ENCODE measurements around the gene LACTB. TPM values are rescaled to one million over a fixed set of nuclear protein-coding genes. Genes with fewer than 3 reads are reported as not detected.

The LACTB gene
- total and polyA plus RNA-seq, 2 experiments from 2014 or later = 26.5 to 31.0 TPM

GRCh38 chr15:63156086-63156710 lies 34.5 kb downstream of the LACTB start:
- DNase-seq (ENCODE audit: low spot score) = no peak
- peaks cover 47% of the 10 kb centered on the region for H3K79me2 ChIP-seq
- TF ChIP-seq CTCF (IDR thresholded peaks at IDR 0.05; ENCODE audit: poor library complexity) = no peak
- TF ChIP-seq EZH2 (IDR thresholded peaks at IDR 0.05; ENCODE audit: borderline replicate concordance) = no peak
- no peak for TF ChIP-seq EZH2phosphoT487 (IDR thresholded peaks at IDR 0.05; ENCODE audit: low read depth, severe bottlenecking, unreplicated experiment)

GRCh38 chr15:63156755-63157117 lies 35.1 kb downstream of the LACTB start:
- under 1% methylated on average over 16 of the region's 16 CpGs for WGBS (ENCODE audit: low lambda C conversion rate, missing lambda C conversion rate)
- H3K9me2 ChIP-seq (replicated peaks; ENCODE audit: insufficient read depth) = no peaks in the 10 kb centered on the region
- H3K4me1 ChIP-seq (ENCODE audit: insufficient read depth) = peaks cover 10% of the 10 kb centered on the region
- DNase-seq (ENCODE audit: low spot score) = peak; percentile 62
- peak overlapping the region; percentile 96 for H3K27ac ChIP-seq
- H3K4me2 ChIP-seq = peak overlapping the region; percentile 82
- H3K79me2 ChIP-seq = peaks cover 47% of the 10 kb centered on the region
- H3K4me3 ChIP-seq = peak overlapping the region; percentile 90
- TF ChIP-seq CTCF (IDR thresholded peaks at IDR 0.05; ENCODE audit: poor library complexity) (no peak), EZH2 (IDR thresholded peaks at IDR 0.05; ENCODE audit: borderline replicate concordance) (no peak), EZH2phosphoT487 (IDR thresholded peaks at IDR 0.05; ENCODE audit: low read depth, severe bottlenecking, unreplicated experiment) (no peak)
- no peaks in the 10 kb centered on the region for H3K27me3 ChIP-seq
- H2AFZ ChIP-seq = peak overlapping the region; percentile 73
- peaks cover 8% of the 10 kb centered on the region for H3K36me3 ChIP-seq (replicated peaks; ENCODE audit: insufficient read depth, low read depth)
- peaks cover 3% of the 10 kb centered on the region for H4K20me1 ChIP-seq (ENCODE audit: insufficient read depth, poor library complexity, severe bottlenecking)
- no peaks in the 10 kb centered on the region for H3K9me3 ChIP-seq (ENCODE audit: low read depth)

More at GRCh38 chr15:63156086-63156710, 34.5 kb downstream of the LACTB start:
- Histone ChIP-seq H2AFZ (peak overlapping the region; percentile 73), H3K36me3 (replicated peaks; ENCODE audit: insufficient read depth, low read depth) (peaks cover 8% of the 10 kb centered on the region), H3K4me2 (peak overlapping the region; percentile 82), H4K20me1 (ENCODE audit: insufficient read depth, poor library complexity, severe bottlenecking) (peaks cover 3% of the 10 kb centered on the region), H3K27me3 (no peaks in the 10 kb centered on the region), H3K27ac (peak overlapping the region; percentile 96), H3K4me3 (peak overlapping the region; percentile 90), H3K9me2 (replicated peaks; ENCODE audit: insufficient read depth) (no peaks in the 10 kb centered on the region), H3K9me3 (ENCODE audit: low read depth) (no peaks in the 10 kb centered on the region), H3K4me1 (ENCODE audit: insufficient read depth) (peaks cover 10% of the 10 kb centered on the region)
- WGBS (ENCODE audit: low lambda C conversion rate, missing lambda C conversion rate) = 14% methylated on average over 10 of the region's 10 CpGs

GRCh38 chr15:63157118-63157843 lies 35.6 kb downstream of the LACTB start, which contains the start of gene RPS27L:
TSS of gene RPS27L (minus strand) at chr15:63157477. CDS start at chr15:63157405, 72 bp downstream.
- Histone ChIP-seq H3K27me3 (no peaks in the 10 kb centered on the region), H2AFZ (peak within 1 kb of the TSS; percentile 73), H3K79me2 (peaks cover 47% of the 10 kb centered on the region), H3K4me3 (peak within 1 kb of the TSS; percentile 90), H3K9me2 (replicated peaks; ENCODE audit: insufficient read depth) (no peaks in the 10 kb centered on the region), H3K4me1 (ENCODE audit: insufficient read depth) (peaks cover 10% of the 10 kb centered on the region), H3K27ac (peak within 1 kb of the TSS; percentile 96), H4K20me1 (ENCODE audit: insufficient read depth, poor library complexity, severe bottlenecking) (peaks cover 3% of the 10 kb centered on the region), H3K4me2 (peak within 1 kb of the TSS; percentile 82), H3K9me3 (ENCODE audit: low read depth) (no peaks in the 10 kb centered on the region), H3K36me3 (replicated peaks; ENCODE audit: insufficient read depth, low read depth) (peaks cover 8% of the 10 kb centered on the region)
- under 1% methylated on average over 58 of the region's 60 CpGs for WGBS (ENCODE audit: low lambda C conversion rate, missing lambda C conversion rate)
- DNase-seq (ENCODE audit: low spot score) = peak; percentile 95
- TF ChIP-seq CTCF (IDR thresholded peaks at IDR 0.05; ENCODE audit: poor library complexity) = no peak
- no peak for TF ChIP-seq EZH2 (IDR thresholded peaks at IDR 0.05; ENCODE audit: borderline replicate concordance)
- TF ChIP-seq EZH2phosphoT487 (IDR thresholded peaks at IDR 0.05; ENCODE audit: low read depth, severe bottlenecking, unreplicated experiment) = no peak
